ENCODE data around the gene ADAR.

The ADAR gene

GRCh38 chr1:154614901-154615300, 6.9 kb upstream of the ADAR start:
- no peak for DNase-seq

GRCh38 chr1:154614247-154614646, 6.3 kb upstream of the ADAR start:
- no peak for DNase-seq

- DNase-seq, result no peak
These were observed 3.3 kb upstream of the ADAR start for GRCh38 chr1:154611150-154611862.

- peak; percentile 54 for DNase-seq
These were observed 1.7 kb upstream of the ADAR start for GRCh38 chr1:154609398-154610380.

- DNase-seq, result peak; percentile 35
These were observed 648 bp upstream of the ADAR start for GRCh38 chr1:154608397-154609270.

- peak; percentile 12 for DNase-seq
These were observed 829 bp downstream of the ADAR start for GRCh38 chr1:154607106-154607608.

GRCh38 chr1:154605534-154605933, 2.5 kb downstream of the ADAR start:
- DNase-seq, result no peak

GRCh38 chr1:154603317-154603716, 4.7 kb downstream of the ADAR start:
- DNase-seq, result no peak

- DNase-seq, result no peak
These were observed 8.3 kb downstream of the ADAR start for GRCh38 chr1:154599658-154600057.

- no peak for DNase-seq
These were observed 8.9 kb downstream of the ADAR start for GRCh38 chr1:154598871-154599635.

GRCh38 chr1:154595621-154596020, 12.4 kb downstream of the ADAR start:
- DNase-seq, result no peak

- DNase-seq, result no peak
These were observed 13.2 kb downstream of the ADAR start for GRCh38 chr1:154594811-154595210.

GRCh38 chr1:154593390-154593789, 14.6 kb downstream of the ADAR start:
- no peak for DNase-seq

- DNase-seq, result no peak
These were observed 16.8 kb downstream of the ADAR start for GRCh38 chr1:154591206-154591605.

GRCh38 chr1:154590756-154591155, 17.2 kb downstream of the ADAR start:
- DNase-seq, result no peak

- DNase-seq, result no peak
These were observed 18.2 kb downstream of the ADAR start for GRCh38 chr1:154589780-154590179.

GRCh38 chr1:154586641-154587040, 21.3 kb downstream of the ADAR start:
- DNase-seq, result no peak

- no peak for DNase-seq
These were observed 21.8 kb downstream of the ADAR start for GRCh38 chr1:154586231-154586630.

GRCh38 chr1:154584267-154584994, 23.6 kb downstream of the ADAR start:
- DNase-seq, result no peak

- DNase-seq, result no peak
These were observed 24.2 kb downstream of the ADAR start for GRCh38 chr1:154583773-154584172.

- DNase-seq, result no peak
These were observed 25.1 kb downstream of the ADAR start for GRCh38 chr1:154582885-154583284.

All from activated naive CD4-positive, alpha-beta T cell treated with Interleukin-2 at 50 U/mL for 16 hours (primary cell).